Parathyroid adenoma (tissue), 2 donors: ENCODE data around the gene MXD1.

Experiments used
- H2AFZ ChIP-seq: fragments of 300-600 bp; sonication (generic); one replicate; pipeline ENCODE4 v1.7.0; 2017; ENCODE audit warnings: antibody characterized with exemption, mild to moderate bottlenecking
- H3K27ac ChIP-seq: fragments of 300-600 bp; sonication (generic); one replicate; pipeline ENCODE4 v1.7.0; 2017
- H3K27me3 ChIP-seq: fragments of 300-600 bp; sonication (generic); one replicate; pipeline ENCODE4 v1.7.0; 2017; ENCODE audit warnings: low read length; ENCODE audit not compliant: control insufficient read depth, insufficient read depth
- H3K36me3 ChIP-seq: fragments of 300-600 bp; sonication (generic); one replicate; pipeline ENCODE4 v1.7.0; 2017; ENCODE audit warnings: low read length; ENCODE audit not compliant: control insufficient read depth, insufficient read depth
- H3K4me1 ChIP-seq: fragments of 300-600 bp; sonication (generic); one replicate; pipeline ENCODE4 v1.7.0; 2017; ENCODE audit warnings: control low read depth
- H3K4me2 ChIP-seq: fragments of 300-600 bp; sonication (generic); one replicate; pipeline ENCODE4 v1.7.0; 2017; ENCODE audit warnings: low read length
- H3K4me3 ChIP-seq: fragments of 300-600 bp; sonication (generic); one replicate; pipeline ENCODE4 v1.7.0; 2017; ENCODE audit warnings: low read depth, low read length
- H3K79me2 ChIP-seq: fragments of 300-600 bp; sonication (generic); one replicate; pipeline ENCODE4 v1.7.0; 2017; ENCODE audit warnings: control low read depth
- H3K9ac ChIP-seq: fragments of 300-600 bp; sonication (generic); one replicate; pipeline ENCODE4 v1.7.0; 2017; ENCODE audit warnings: mild to moderate bottlenecking
- H3K9me3 ChIP-seq: fragments of 300-600 bp; sonication (generic); one replicate; pipeline ENCODE4 v1.7.0; 2017; ENCODE audit warnings: low read length; ENCODE audit not compliant: control insufficient read depth
- CTCF ChIP-seq: fragments of 300-600 bp; sonication (generic); IDR thresholded peaks from one replicate; pipeline ENCODE4 v1.7.0; 2017; ENCODE audit warnings: antibody characterized with exemption, mild to moderate bottlenecking
- donor health status: primary hyperparathyroidism.

MXD1 gene

GRCh38 chr2:69969126-69969983 is 54.4 kb downstream of the MXD1 start:
- H2AFZ ChIP-seq: no peak overlapping the region
- no peak overlapping the region for H3K27ac ChIP-seq
- no peak overlapping the region for H3K9ac ChIP-seq
- H3K27me3 ChIP-seq: no peaks in the 10 kb centered on the region
- no peak for TF ChIP-seq CTCF
- H3K4me3 ChIP-seq: no peak overlapping the region
- no peaks in the 10 kb centered on the region for H3K4me1 ChIP-seq
- no peak overlapping the region for H3K4me2 ChIP-seq
- no peaks in the 10 kb centered on the region for H3K36me3 ChIP-seq
- H3K79me2 ChIP-seq: no peaks in the 10 kb centered on the region
- no peaks in the 10 kb centered on the region for H3K9me3 ChIP-seq

GRCh38 chr2:69969991-69970390 is 55.1 kb downstream of the MXD1 start:
- Histone ChIP-seq H3K27me3 (no peaks in the 10 kb centered on the region), H2AFZ (no peak overlapping the region), H3K4me1 (no peaks in the 10 kb centered on the region), H3K4me3 (no peak overlapping the region), H3K27ac (no peak overlapping the region), H3K79me2 (no peaks in the 10 kb centered on the region), H3K9me3 (no peaks in the 10 kb centered on the region), H3K36me3 (no peaks in the 10 kb centered on the region), H3K4me2 (no peak overlapping the region), H3K9ac (no peak overlapping the region)
- no peak for TF ChIP-seq CTCF

- no peaks in the 10 kb centered on the region for H3K9me3 ChIP-seq
- H3K4me1 ChIP-seq: peaks cover 10% of the 10 kb centered on the region
- no peak overlapping the region for H3K4me2 ChIP-seq
- no peak overlapping the region for H3K4me3 ChIP-seq
- no peak overlapping the region for H2AFZ ChIP-seq
- H3K79me2 ChIP-seq: no peaks in the 10 kb centered on the region
- no peaks in the 10 kb centered on the region for H3K27me3 ChIP-seq
- TF ChIP-seq CTCF: no peak
- no peak overlapping the region for H3K9ac ChIP-seq
- H3K36me3 ChIP-seq: no peaks in the 10 kb centered on the region
- no peak overlapping the region for H3K27ac ChIP-seq
Measured at GRCh38 chr2:69972822-69973221, 57.9 kb downstream of the MXD1 start.

- Histone ChIP-seq H3K9ac (no peak overlapping the region), H3K4me2 (no peak overlapping the region)
Measured at GRCh38 chr2:69973335-69973735, 58.4 kb downstream of the MXD1 start.

More at GRCh38 chr2:69973335-69973735, 58.4 kb downstream of the MXD1 start:
- no peak for TF ChIP-seq CTCF
- H3K4me1 ChIP-seq: peaks cover 10% of the 10 kb centered on the region
- H3K27ac ChIP-seq: no peak overlapping the region
- H2AFZ ChIP-seq: no peak overlapping the region
- H3K27me3 ChIP-seq: no peaks in the 10 kb centered on the region
- H3K4me3 ChIP-seq: no peak overlapping the region
- no peaks in the 10 kb centered on the region for H3K36me3 ChIP-seq
- no peaks in the 10 kb centered on the region for H3K9me3 ChIP-seq
- H3K79me2 ChIP-seq: no peaks in the 10 kb centered on the region
